ENCODE data around the gene VGLL4.

The VGLL4 gene

GRCh38 chr3:11642431-11643191 lies 1.1 kb downstream of the VGLL4 start:
- H3K4me3 ChIP-seq (replicated peaks in 1 of 2; ENCODE audit: low read depth in 2 of 2, low read length in 2 of 2): peak overlapping the region; percentile 69 to 90
- TF ChIP-seq CTCF (IDR thresholded peaks at IDR 0.05; ENCODE audit: low read depth, low read length): no peak
- peak; percentile 90 to 92 for DNase-seq (ENCODE audit: low read depth in 2 of 2)

DNA sequence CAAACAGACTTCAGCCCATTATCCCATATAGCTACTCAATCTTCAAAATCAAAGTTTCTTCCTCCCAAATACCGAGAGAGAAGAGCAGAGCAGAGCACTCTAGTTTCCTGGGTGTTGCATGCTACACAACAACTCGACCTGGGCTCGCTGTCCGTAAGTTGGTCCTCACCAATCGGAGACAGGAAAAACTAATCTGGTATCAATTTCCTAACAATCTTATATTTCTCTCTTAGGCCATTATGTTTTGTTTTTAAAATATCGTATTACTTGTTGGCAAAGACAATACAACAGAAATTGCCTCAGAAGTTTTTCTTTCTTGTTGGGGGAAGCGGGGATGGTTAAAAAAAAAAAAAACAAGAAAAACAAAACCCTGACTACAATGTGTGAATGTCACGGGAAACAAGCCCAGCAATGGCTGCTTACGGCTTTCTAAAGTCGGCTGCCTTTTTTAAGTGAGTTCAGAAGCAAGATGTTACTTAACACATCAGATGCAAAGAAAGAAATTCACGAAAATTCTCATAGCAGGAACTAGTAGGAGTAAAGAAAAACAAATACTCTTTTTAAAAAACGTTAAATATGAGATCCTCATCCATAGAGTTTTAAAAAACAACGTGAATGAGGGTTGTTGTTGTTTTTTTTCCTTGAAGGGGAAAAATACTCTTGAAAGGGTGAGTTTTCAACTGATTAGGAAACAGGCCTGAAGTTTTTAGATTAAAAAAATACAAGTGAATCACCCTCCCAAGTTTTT lies 1.9 kb downstream of the VGLL4 start:
- TF ChIP-seq CTCF (IDR thresholded peaks at IDR 0.05; ENCODE audit: low read depth, low read length): no peak
- H3K4me3 ChIP-seq (replicated peaks in 1 of 2; ENCODE audit: low read depth in 2 of 2, low read length in 2 of 2): peak overlapping the region; percentile 69 to 90
- DNase-seq (ENCODE audit: low read depth in 2 of 2): peak; percentile 66 to 76

DNA sequence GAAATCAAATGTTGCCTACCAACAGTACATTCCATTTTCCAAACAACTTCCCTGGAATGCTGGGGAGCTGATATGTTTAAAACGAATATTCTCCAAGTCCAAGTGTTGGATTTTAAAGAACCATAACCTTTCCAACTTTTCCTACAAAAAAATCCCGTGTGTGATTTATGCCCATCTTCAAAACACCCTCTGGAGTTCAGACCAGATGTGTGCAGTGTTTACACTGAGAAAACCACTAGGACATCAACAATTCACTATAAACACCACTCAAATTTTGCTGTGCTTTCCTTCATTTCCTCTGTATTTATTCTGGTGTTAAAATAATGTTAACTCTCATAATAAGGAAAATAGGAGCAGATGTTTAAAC lies 2.4 kb downstream of the VGLL4 start:
- H3K4me3 ChIP-seq (replicated peaks in 1 of 2; ENCODE audit: low read depth in 2 of 2, low read length in 2 of 2): peak overlapping the region; percentile 69 to 90
- DNase-seq (ENCODE audit: low read depth in 2 of 2): peak in 1 of 2 donors; percentile 50
- no peak for TF ChIP-seq CTCF (IDR thresholded peaks at IDR 0.05; ENCODE audit: low read depth, low read length)

GRCh38 chr3:11640009-11640673 lies 3.6 kb downstream of the VGLL4 start:
- H3K4me3 ChIP-seq (replicated peaks in 1 of 2; ENCODE audit: low read depth in 2 of 2, low read length in 2 of 2): peak overlapping the region in 1 of 2 donors; percentile 90
- DNase-seq (ENCODE audit: low read depth in 2 of 2): no peak

DNA sequence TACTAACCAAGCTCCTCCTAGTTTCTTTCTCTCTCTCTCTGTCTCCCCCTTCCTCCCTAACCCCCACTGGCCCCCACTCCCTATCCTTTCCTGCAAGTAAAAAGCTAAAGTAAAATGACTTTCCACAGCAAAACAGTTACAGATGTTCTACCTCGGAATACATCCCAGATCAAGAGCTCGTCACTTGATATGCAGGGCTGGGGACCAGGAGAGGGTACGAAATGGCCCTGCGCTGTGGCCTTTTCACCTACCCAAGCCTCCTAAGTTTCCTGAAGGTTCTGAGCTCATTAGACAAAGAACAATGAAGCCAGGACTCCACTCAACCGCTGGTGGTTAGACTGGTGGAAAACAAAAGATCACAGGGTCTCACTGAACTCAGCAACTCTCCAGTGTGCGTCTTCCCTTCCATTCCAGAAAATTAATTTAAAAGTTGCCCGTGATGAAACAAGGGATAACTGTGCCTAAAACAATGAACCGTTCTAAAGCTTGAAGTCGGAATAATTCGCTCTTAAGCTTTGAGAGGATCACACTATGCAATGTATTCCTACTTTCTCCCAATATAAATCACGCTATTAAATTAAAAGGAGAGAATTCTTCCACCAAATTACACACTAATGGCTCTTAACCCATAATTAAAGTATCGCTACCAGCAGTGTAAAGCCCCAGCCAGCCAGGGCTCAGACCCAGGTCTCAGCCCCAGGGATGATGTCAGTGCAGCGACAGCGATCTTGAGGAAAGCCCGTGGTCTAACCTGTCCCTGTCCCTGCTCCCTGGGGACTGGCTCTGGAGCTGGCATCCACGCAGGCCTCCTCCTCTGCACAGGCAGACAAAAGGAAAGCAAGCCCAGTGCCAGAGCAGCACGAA lies 5.0 kb downstream of the VGLL4 start:
- peak in 1 of 2 donors; percentile 33 for DNase-seq (ENCODE audit: low read depth in 2 of 2)
- TF ChIP-seq CTCF (IDR thresholded peaks at IDR 0.05; ENCODE audit: low read depth, low read length): no peak
- H3K4me3 ChIP-seq (replicated peaks in 1 of 2; ENCODE audit: low read depth in 2 of 2, low read length in 2 of 2): peak overlapping the region in 1 of 2 donors; percentile 32

More at GRCh38 chr3:11640009-11640673, 3.6 kb downstream of the VGLL4 start:
- TF ChIP-seq CTCF (IDR thresholded peaks at IDR 0.05; ENCODE audit: low read depth, low read length): no peak

GRCh38 chr3:11637901-11638458 lies 5.7 kb downstream of the VGLL4 start:
- peak; percentile 52 to 70 for DNase-seq (ENCODE audit: low read depth in 2 of 2)
- TF ChIP-seq CTCF (IDR thresholded peaks at IDR 0.05; ENCODE audit: low read depth, low read length): no peak
- H3K4me3 ChIP-seq (replicated peaks in 1 of 2; ENCODE audit: low read depth in 2 of 2, low read length in 2 of 2): peak overlapping the region; percentile 1 to 32

Data from cardiac fibroblast (primary cell).